Fibroblast of pulmonary artery (primary cell): ENCODE results near the gene CCNY.

Experiments used
- DNase-seq: peaks from one replicate; pipeline ENCODE4 v3.0.0-alpha.2; 2010; ENCODE audit warnings: low read depth
- H3K4me3 ChIP-seq: replicated peaks from 2 replicates; pipeline ENCODE4 v1.5.1; 2011; ENCODE audit warnings: low read depth, mild to moderate bottlenecking, control low read depth, low read length, moderate library complexity
- TF ChIP-seq, protein P1 (sequence below): IDR thresholded peaks from 2 replicates; pipeline ENCODE4 v1.5.1; 2011; ENCODE audit warnings: mild to moderate bottlenecking, control low read depth, low read length, inconsistent platforms; ENCODE audit errors: missing control alignments

Gene CCNY

DNA sequence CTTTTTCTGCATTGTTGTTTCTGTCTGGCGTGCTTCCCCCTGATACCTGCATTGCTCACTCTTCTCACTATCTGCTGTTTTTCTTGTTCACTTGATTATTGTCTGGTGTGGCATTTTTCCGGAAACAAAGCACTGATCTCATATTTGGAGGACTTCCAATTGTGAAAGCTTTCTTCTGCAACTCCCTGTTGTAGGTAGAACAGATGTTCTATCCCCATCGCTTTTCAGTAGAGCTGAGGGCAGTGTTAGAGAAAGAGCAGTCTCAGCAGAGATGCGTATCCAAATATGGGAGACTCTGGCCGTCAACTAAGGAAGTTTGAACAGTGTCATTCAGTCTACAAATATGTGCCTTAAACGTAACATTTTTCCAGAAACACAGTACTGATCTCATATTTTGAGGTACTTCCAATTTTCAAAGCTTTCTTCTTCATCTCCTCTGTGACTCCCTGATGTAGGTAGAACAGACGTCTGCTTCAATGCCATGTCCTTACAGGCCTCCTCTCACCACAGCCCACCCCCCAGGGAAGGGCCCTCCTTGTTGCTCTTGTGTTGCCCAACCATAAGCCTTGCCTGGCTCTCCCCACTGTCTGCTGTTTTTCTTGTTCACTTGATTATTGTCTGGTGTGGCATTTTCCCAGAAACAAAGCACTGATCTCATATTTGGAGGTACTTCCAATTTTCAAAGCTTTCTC, 241.8 kb downstream of the CCNY start:
- TF ChIP-seq, protein P1, sequence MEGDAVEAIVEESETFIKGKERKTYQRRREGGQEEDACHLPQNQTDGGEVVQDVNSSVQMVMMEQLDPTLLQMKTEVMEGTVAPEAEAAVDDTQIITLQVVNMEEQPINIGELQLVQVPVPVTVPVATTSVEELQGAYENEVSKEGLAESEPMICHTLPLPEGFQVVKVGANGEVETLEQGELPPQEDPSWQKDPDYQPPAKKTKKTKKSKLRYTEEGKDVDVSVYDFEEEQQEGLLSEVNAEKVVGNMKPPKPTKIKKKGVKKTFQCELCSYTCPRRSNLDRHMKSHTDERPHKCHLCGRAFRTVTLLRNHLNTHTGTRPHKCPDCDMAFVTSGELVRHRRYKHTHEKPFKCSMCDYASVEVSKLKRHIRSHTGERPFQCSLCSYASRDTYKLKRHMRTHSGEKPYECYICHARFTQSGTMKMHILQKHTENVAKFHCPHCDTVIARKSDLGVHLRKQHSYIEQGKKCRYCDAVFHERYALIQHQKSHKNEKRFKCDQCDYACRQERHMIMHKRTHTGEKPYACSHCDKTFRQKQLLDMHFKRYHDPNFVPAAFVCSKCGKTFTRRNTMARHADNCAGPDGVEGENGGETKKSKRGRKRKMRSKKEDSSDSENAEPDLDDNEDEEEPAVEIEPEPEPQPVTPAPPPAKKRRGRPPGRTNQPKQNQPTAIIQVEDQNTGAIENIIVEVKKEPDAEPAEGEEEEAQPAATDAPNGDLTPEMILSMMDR = no peak
- DNase-seq = peak; percentile 78
- H3K4me3 ChIP-seq = no peak overlapping the region

DNA sequence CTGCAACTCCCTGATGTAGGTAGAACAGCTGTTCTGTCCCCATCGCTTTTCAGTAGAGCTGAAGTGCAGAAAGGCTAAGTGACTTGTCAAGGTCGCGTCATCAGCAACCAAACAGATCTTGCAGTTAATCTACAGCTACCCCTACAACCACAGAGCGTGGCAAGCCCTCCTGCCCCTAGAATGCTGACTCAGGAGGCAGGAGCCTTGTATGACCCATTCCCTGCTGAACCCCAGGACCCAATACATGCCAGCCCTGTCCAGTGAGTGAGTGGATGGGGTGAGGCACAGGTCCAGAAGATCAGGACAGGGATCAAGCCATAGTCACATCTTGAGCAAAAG, 242.3 kb downstream of the CCNY start:
- no peak overlapping the region for H3K4me3 ChIP-seq
- no peak for DNase-seq
- TF ChIP-seq, protein P1 = no peak

DNA sequence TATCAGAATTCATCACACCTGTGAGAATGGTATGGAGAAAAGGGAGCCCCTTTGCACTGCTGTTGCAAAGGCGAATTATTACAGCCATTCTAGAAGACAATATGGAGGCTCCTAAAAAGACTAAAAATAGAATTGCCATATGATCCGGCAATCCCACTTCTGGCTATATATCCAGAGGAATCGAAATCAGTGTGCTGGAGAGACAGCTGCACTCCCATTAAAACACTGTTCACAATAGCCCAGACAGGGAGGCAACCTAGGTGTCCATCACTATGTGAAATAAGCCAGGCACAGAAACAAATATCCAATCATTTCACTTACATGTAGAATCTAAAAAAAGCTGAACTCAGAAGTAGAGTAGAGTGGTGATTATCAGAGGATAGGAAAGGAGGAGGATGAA, 242.8 kb downstream of the CCNY start:
- H3K4me3 ChIP-seq = no peak overlapping the region
- TF ChIP-seq, protein P1 = no peak
- DNase-seq = no peak

DNA sequence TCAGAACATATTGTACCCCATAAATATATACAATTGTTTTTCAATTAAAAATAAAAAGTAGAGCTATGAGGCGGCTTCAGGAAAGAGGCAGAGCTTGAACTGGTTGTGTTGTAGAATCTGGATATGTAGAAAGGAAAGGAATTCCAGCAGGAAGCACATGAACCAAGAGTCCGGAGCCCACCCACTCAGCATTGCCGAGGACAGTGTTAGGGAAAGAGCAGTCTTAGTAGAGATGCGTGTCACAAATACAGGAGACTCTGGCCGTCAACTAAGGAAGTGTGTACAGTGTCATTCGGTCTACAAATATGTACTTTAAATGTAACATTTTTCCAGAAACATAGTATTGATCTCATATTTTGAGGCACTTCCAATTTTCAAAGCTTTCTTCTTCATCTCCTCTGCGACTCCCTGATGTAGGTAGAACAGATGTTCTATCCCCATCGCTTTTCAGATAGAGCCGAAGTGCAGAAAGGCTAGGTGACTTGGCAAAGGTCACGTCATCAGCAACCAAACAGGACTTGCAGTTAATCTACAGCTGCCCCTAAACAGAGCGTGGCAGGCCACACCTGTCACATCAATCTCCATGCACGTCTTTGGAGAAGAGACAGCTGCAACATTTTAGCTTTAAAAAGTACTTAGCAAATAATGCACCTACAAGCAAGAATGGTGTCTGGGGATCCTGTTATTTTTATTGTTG, 243.6 kb downstream of the CCNY start:
- H3K4me3 ChIP-seq = no peak overlapping the region
- DNase-seq = no peak
- TF ChIP-seq, protein P1 = no peak

DNA sequence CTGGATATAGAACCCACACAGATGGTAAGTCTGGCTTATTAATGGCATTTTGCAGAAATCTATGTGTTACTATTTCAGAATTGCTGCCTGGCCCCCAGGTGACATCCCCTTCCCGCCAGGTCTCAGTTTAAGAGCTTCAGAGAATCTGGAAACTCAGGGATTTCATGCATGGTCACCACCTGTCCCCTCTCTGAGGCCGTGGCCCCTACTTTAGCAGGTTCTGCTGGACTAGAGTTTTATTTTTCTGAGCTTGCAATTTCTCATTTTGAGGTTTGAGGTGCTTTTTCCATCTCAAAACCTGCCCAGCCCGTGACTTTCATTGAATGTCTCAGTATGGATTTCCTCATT, 244.1 kb downstream of the CCNY start:
- no peak overlapping the region for H3K4me3 ChIP-seq
- DNase-seq = no peak
- TF ChIP-seq, protein P1 = no peak

DNA sequence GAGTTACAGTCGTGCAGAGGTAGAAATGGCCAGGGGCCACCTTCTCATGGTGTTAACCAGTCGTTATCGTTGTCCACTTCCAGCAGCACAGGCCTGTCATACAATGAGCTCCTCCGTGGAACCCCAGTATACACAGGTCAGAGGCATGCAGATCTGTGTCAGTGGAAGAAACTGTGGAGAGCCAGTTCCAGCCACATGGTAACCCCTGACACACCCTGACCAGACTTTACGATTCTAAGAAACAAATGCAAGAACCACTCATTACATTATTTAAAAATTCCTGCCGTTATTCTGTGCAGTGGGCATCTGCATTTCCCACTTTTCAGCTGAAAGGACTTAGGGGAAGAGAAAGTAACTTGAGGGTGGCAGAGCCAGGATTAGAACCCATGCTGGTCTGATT, 245.3 kb downstream of the CCNY start:
- TF ChIP-seq, protein P1 = no peak
- no peak overlapping the region for H3K4me3 ChIP-seq
- no peak for DNase-seq

DNA sequence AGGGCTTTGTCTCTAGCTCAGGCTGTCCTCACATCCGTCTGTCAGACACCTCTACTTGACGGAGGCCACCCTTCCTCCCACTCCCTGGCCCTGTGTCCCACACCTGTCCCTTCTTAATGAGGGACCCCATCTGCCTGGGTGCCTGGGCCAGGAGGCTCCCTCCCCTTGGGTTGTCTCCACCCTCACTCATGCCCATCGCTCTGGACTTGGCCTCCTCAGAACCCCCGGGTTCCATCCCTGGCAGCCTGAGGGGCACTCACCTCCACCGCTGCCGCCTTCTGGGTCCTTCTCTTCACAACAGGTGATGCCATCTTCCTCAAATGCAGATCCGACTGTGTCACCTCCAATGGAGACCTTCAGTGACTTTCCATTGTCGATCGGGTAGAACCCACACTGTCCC, 248.6 kb downstream of the CCNY start:
- no peak overlapping the region for H3K4me3 ChIP-seq
- no peak for DNase-seq
- TF ChIP-seq, protein P1 = no peak
